ENCODE data around the gene AMN1.
A peak's percentile ranks its signal among the peaks of the same experiment; 100 is the strongest.
"Not testable (repeated sequence)": the region's sequence is repeated elsewhere in the genome, so short reads cannot be mapped to it uniquely, and the experiment has no call there.

The AMN1 gene

GRCh38 chr12:31732926-31733548 is 4.2 kb upstream of the AMN1 start:
- DNase-seq, result no peak

GRCh38 chr12:31731203-31731602 is 2.4 kb upstream of the AMN1 start:
- DNase-seq, result not testable (repeated sequence)

- DNase-seq, result no peak
These were observed 884 bp upstream of the AMN1 start for GRCh38 chr12:31729705-31730104.

- peak; percentile 52 for DNase-seq
These were observed 418 bp downstream of the AMN1 start for GRCh38 chr12:31728289-31728916.

- DNase-seq, result no peak
These were observed 1.6 kb downstream of the AMN1 start for GRCh38 chr12:31727192-31727591.

- no peak for DNase-seq
These were observed 2.2 kb downstream of the AMN1 start for GRCh38 chr12:31726575-31726974.

- no peak for DNase-seq
These were observed 4.3 kb downstream of the AMN1 start for GRCh38 chr12:31724557-31724956.

- DNase-seq, result no peak
These were observed 6.2 kb downstream of the AMN1 start for GRCh38 chr12:31722580-31722979.

GRCh38 chr12:31718542-31719198 is 10.2 kb downstream of the AMN1 start:
- not testable (repeated sequence) for DNase-seq

GRCh38 chr12:31716998-31717397 is 11.8 kb downstream of the AMN1 start:
- DNase-seq, result not testable (repeated sequence)

GRCh38 chr12:31715283-31715825 is 13.5 kb downstream of the AMN1 start:
- DNase-seq, result no peak

GRCh38 chr12:31714406-31715271 is 14.2 kb downstream of the AMN1 start:
- no peak for DNase-seq

- no peak for DNase-seq
These were observed 15.9 kb downstream of the AMN1 start for GRCh38 chr12:31712877-31713276.

- no peak for DNase-seq
These were observed 18.6 kb downstream of the AMN1 start for GRCh38 chr12:31710021-31710818.

GRCh38 chr12:31708118-31708517 is 20.7 kb downstream of the AMN1 start:
- DNase-seq, result not testable (repeated sequence)

- no peak for DNase-seq
These were observed 23.2 kb downstream of the AMN1 start for GRCh38 chr12:31705621-31706020.

GRCh38 chr12:31702047-31702446 is 26.8 kb downstream of the AMN1 start:
- DNase-seq, result no peak

- not testable (repeated sequence) for DNase-seq
These were observed 38.9 kb downstream of the AMN1 start for GRCh38 chr12:31689921-31690320.

- DNase-seq, result no peak
These were observed 41.7 kb downstream of the AMN1 start for GRCh38 chr12:31687101-31687527.

GRCh38 chr12:31685801-31686200 is 43.0 kb downstream of the AMN1 start:
- no peak for DNase-seq

GRCh38 chr12:31682136-31682962 is 46.5 kb downstream of the AMN1 start:
- peak; percentile 36 for DNase-seq

All from NCI-H2227 treated with DMSO at 0.1 percent for 48 hours (cell line).